K562 (cell line): ENCODE measurements around the gene PRR7. TPM values are rescaled to one million over a fixed set of nuclear protein-coding genes. Genes with fewer than 3 reads are reported as not detected.
A peak's percentile ranks its signal among the peaks of the same experiment; 100 is the strongest.

Experiments used
- ARID2 ChIP-seq: fragments of 450-650 bp; IDR thresholded peaks from 2 replicates; pipeline ENCODE4 v1.6.1; 2017; ENCODE audit warnings: antibody characterized with exemption, mild to moderate bottlenecking
- ATF1 ChIP-seq, 2 experiments: fragments of 450-650 bp in 1 of 2; IDR thresholded peaks; 2 replicates each; pipeline ENCODE4 v1.6.1; 2016; ENCODE audit warnings: missing compliant biosample characterization in 1 of 2, missing genetic modification characterization in 1 of 2
- ATF7 ChIP-seq: fragments of 450-650 bp; IDR thresholded peaks from 2 replicates; pipeline ENCODE4 v1.7.1; 2014; ENCODE audit warnings: mild to moderate bottlenecking, moderate library complexity
- C11orf30 ChIP-seq: fragments of 450-650 bp; IDR thresholded peaks from 2 replicates; pipeline ENCODE4 v1.6.1; 2016; ENCODE audit warnings: low read depth, mild to moderate bottlenecking
- ESRRA ChIP-seq: fragments of 450-650 bp; IDR thresholded peaks from 2 replicates; pipeline ENCODE4 v1.6.1; 2014; ENCODE audit warnings: low read depth, mild to moderate bottlenecking, moderate library complexity, borderline replicate concordance
- EWSR1 ChIP-seq: fragments of 450-650 bp; IDR thresholded peaks from 2 replicates; pipeline ENCODE4 v1.6.1; 2018; ENCODE audit warnings: borderline replicate concordance, mild to moderate bottlenecking, low read depth, moderate library complexity; ENCODE audit not compliant: partially characterized antibody
- FOXA3 ChIP-seq, 2 experiments: fragments of 450-650 bp in 1 of 2; sonication (generic) in 1 of 2; formaldehyde crosslinking; IDR thresholded peaks in 1 of 2; conservative IDR thresholded peaks in 1 of 2; 2 replicates each; pipeline versions ENCODE4 v1.4.0 to v1.8.0; 2020 to 2022; ENCODE audit warnings: mild to moderate bottlenecking in 2 of 2, missing genetic modification reagents in 1 of 2
- GATA2 ChIP-seq: sonication (generic); formaldehyde crosslinking; IDR thresholded peaks from 2 replicates; pipeline ENCODE4 v1.4.0; 2020; ENCODE audit warnings: mild to moderate bottlenecking, missing genetic modification reagents
- HOMEZ ChIP-seq: fragments of 250-450 bp; sonication (Bioruptor Pico); IDR thresholded peaks from 2 replicates; pipeline ENCODE4 v1.4.0; 2020; ENCODE audit warnings: mild to moderate bottlenecking, moderate library complexity
- HOXB6 ChIP-seq: fragments of 250-450 bp; sonication (Bioruptor Pico); IDR thresholded peaks from 2 replicates; pipeline ENCODE4 v1.5.1; 2022; ENCODE audit warnings: mild to moderate bottlenecking, borderline replicate concordance
- KLF16 ChIP-seq: IDR thresholded peaks from 2 replicates; pipeline ENCODE4 v1.6.1; 2016; ENCODE audit warnings: antibody characterized with exemption
- L3MBTL2 ChIP-seq: fragments of 450-650 bp; IDR thresholded peaks from 2 replicates; pipeline ENCODE4 v1.6.1; 2016; ENCODE audit warnings: mild to moderate bottlenecking, moderate library complexity
- MTF1 ChIP-seq: fragments of 250-450 bp; sonication (Bioruptor Pico); IDR thresholded peaks from 2 replicates; pipeline ENCODE4 v1.9.0; 2021; ENCODE audit warnings: moderate library complexity, mild to moderate bottlenecking, inconsistent platforms, borderline replicate concordance
- PATZ1 ChIP-seq: fragments of 250-450 bp; sonication (Bioruptor Pico); IDR thresholded peaks from 2 replicates; pipeline ENCODE4 v1.5.0; 2020; ENCODE audit warnings: mild to moderate bottlenecking, borderline replicate concordance
- RAD21 ChIP-seq, 2 experiments: fragments of 250-450 bp in 1 of 2; fragments of 450-650 bp in 1 of 2; sonication (Bioruptor Pico) in 1 of 2; formaldehyde crosslinking in 1 of 2; IDR thresholded peaks in 1 of 2; conservative IDR thresholded peaks in 1 of 2; 2 replicates each; pipeline versions ENCODE4 v1.4.0 to v1.8.0; 2020 to 2022; ENCODE audit warnings: mild to moderate bottlenecking in 2 of 2, moderate library complexity in 1 of 2
- RCOR1 ChIP-seq, 2 experiments: IDR thresholded peaks; 2 replicates each; pipeline ENCODE4 v1.6.1; 2012; ENCODE audit warnings: low read depth in 2 of 2, low read length in 2 of 2, borderline replicate concordance in 1 of 2, improper control_type of control experiment in 1 of 2
- SMC3 ChIP-seq: conservative IDR thresholded peaks from 2 replicates; pipeline ENCODE4 v1.6.1; 2011; ENCODE audit warnings: low read depth, low read length, improper control_type of control experiment; ENCODE audit not compliant: insufficient read depth
- SP1 ChIP-seq: sonication (generic); formaldehyde crosslinking; IDR thresholded peaks from 2 replicates; pipeline ENCODE4 v1.8.1; 2022; ENCODE audit warnings: mild to moderate bottlenecking, missing genetic modification reagents
- SPI1 ChIP-seq: IDR thresholded peaks from 2 replicates; pipeline ENCODE4 v1.6.1; 2011; ENCODE audit warnings: low read depth, low read length, control low read depth, borderline replicate concordance
- TFAP4 ChIP-seq: sonication (generic); formaldehyde crosslinking; IDR thresholded peaks from 2 replicates; pipeline ENCODE4 v1.8.0; 2022; ENCODE audit warnings: missing genetic modification reagents, mild to moderate bottlenecking, moderate library complexity, borderline replicate concordance
- WHSC1 ChIP-seq: IDR thresholded peaks from one replicate; pipeline ENCODE4 v1.6.1; 2012; ENCODE audit warnings: low read length, control low read depth, inconsistent platforms
- ZBTB7A ChIP-seq: IDR thresholded peaks from 2 replicates; pipeline ENCODE4 v1.6.1; 2011; ENCODE audit warnings: low read depth, mild to moderate bottlenecking, low read length, moderate library complexity, borderline replicate concordance; ENCODE audit not compliant: control insufficient read depth
- polyA plus RNA-seq, 8 experiments: library from polyadenylated mRNA; depleted of rRNA in 4 of 8; stranded (reverse) in 5 of 8; unstranded in 3 of 8; fragments of >200 nt; fragmentation: Nextera tagmentation in 2 of 8; fragmentation: Illumina TruSeq in 1 of 8; extraction: Ambion mirVana in 2 of 8; extraction: Trizol in 1 of 8; gene quantifications; 2 replicates each; pipeline versions ENCODE4 v1.2.1 to v1.2.3, GENCODE V29; 2011 to 2014; ENCODE audit warnings: inconsistent platforms in 1 of 8, missing spikeins in 1 of 8
- total RNA-seq, 7 experiments: library from RNA; depleted of rRNA in 6 of 7; stranded (reverse); fragments of >200 nt in 6 of 7; fragmentation: Illumina TruSeq in 2 of 7; extraction: Trizol in 2 of 7; gene quantifications; 2 replicates each; pipeline versions ENCODE4 v1.2.1 to v1.2.3, GENCODE V29; 2011 to 2021; ENCODE audit warnings: low replicate concordance in 1 of 7

Gene PRR7
- total and polyA plus RNA-seq, 9 of the 15 experiments (the other 6 are each of a cell fraction or from before 2014, with no cell fraction given) = 0.80 to 11.3 (median 10.4) TPM; not detected in 4

GRCh38 chr5:177500685-177501522, 54.3 kb downstream of the PRR7 start (continued):
- TF ChIP-seq RCOR1 (IDR thresholded peaks at IDR 0.05; ENCODE audit: borderline replicate concordance in 1 of 2, low read depth in 2 of 2, low read length in 2 of 2) (peak in 1 of 2 experiments; percentile 10; a peak in 1 of 4 replicates), HOXB6 (CRISPR knock-in tag) (no peak), ATF1 (CRISPR knock-in tag; IDR thresholded peaks at IDR 0.05) (no peak), ATF1 (tag; IDR thresholded peaks at IDR 0.05) (peak; percentile 47; the same call in 1 of the 2 replicates), ZBTB7A (peak; percentile 38; the same call in 1 of the 2 replicates), SP1 (CRISPR knock-in tag) (0 out of 2 replicates have a peak, but pooled peaks have one; percentile 49), L3MBTL2 (peak; percentile 27; the same call in 1 of the 2 replicates), FOXA3 (CRISPR knock-in tag; conservative IDR thresholded peaks at IDR 0.05 in 1 of 2, IDR thresholded peaks at IDR 0.05 in 1 of 2) (0 out of 4 replicates have a peak, but pooled peaks of 1 of the 2 experiments have one; percentile 3), WHSC1 (no peak), ESRRA (peak; percentile 76), RAD21 (CRISPR knock-in tag; conservative IDR thresholded peaks at IDR 0.05 in 1 of 2, IDR thresholded peaks at IDR 0.05 in 1 of 2) (peak; percentile 75 to 94), KLF16 (peak; percentile 58; the same call in 1 of the 2 replicates), ATF7 (peak; percentile 25; the same call in 1 of the 2 replicates), HOMEZ (CRISPR knock-in tag) (no peak), SPI1 (no peak), MTF1 (CRISPR knock-in tag) (no peak), SMC3 (peak; percentile 88), PATZ1 (CRISPR knock-in tag) (no peak), EWSR1 (no peak), GATA2 (CRISPR knock-in tag) (no peak), C11orf30 (no peak), TFAP4 (CRISPR knock-in tag) (peak; percentile 61; the same call in 1 of the 2 replicates), ARID2 (peak; percentile 70; the same call in 1 of the 2 replicates)
